GM04504 (cell line): ENCODE measurements around the gene FAM13C.
"Not testable (repeated sequence)": the region's sequence is repeated elsewhere in the genome, so short reads cannot be mapped to it uniquely, and the experiment has no call there.

Experiments
- DNase-seq: peaks from one replicate; pipeline ENCODE4 v3.0.0-alpha.2; 2012; ENCODE audit warnings: low read depth

FAM13C gene

GRCh38 chr10:59276133-59276532 lies 86.2 kb downstream of the FAM13C start:
- DNase-seq: no peak

- DNase-seq: no peak
Measured at GRCh38 chr10:59273445-59273844, 88.9 kb downstream of the FAM13C start.

- no peak for DNase-seq
Measured at GRCh38 chr10:59272061-59272460, 90.3 kb downstream of the FAM13C start.

DNA sequence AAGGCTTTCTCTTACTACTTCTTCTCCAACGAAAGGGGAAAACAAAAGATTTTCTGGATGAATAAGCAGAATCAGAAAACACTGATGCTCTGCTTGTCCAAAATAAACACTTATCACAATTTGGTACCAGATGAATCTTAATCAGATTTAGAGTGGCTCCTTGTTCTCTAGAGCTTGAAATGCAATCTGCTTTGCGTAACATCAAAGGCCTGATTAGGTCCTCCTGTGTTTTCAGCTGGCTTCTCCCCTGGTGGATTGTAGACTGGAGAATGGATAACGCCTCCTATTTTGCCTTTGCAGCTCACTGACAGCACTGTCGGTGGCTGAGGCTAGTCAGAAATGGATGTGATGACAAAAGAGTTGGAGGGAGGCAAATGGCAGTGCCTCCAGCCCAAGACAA lies 91.2 kb downstream of the FAM13C start:
- DNase-seq: no peak

GRCh38 chr10:59270492-59270891 lies 91.9 kb downstream of the FAM13C start:
- DNase-seq: no peak

GRCh38 chr10:59269651-59270050 lies 92.7 kb downstream of the FAM13C start:
- no peak for DNase-seq

- no peak for DNase-seq
Measured at GRCh38 chr10:59268460-59268859, 93.9 kb downstream of the FAM13C start.

DNA sequence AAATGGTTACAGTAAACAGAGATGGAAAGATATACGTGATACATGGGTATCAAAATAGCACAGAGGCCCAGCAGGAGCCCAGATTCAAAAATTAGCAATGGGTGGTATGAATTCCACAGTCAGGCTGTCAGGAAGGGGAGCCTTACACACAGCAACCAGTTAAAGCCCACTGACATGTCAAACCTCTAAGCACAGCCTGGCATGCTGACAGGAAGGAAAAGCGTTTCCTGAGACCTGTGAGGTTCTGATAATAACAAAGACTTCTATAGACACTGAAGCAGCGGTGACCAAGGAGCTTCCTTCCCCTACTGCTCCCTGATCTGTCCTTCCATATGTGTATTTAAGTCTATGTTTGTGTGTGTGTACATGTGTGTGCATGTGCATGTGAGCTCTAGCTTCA lies 96.0 kb downstream of the FAM13C start:
- no peak for DNase-seq

GRCh38 chr10:59265141-59265540 lies 97.2 kb downstream of the FAM13C start:
- DNase-seq: no peak

DNA sequence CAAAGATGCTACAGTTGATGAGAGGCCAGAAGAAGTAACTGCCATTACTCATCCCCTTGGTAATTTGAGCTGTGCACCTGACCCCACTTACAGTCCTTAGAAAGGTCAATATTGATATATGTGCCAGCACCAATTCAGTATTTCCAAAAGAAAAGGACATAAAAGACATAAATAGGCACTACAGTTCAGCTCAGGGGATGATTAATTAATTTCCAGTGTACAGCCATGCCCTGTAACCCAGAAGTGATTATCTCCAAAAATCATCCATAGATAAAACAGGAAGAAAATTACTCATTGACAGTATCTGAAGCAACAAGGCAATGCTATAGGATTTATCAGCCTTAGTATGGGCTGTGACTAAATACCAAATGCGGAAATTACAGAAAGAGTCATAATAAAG lies 103.5 kb downstream of the FAM13C start:
- no peak for DNase-seq

- no peak for DNase-seq
Measured at GRCh38 chr10:59257224-59257623, 105.1 kb downstream of the FAM13C start.

DNA sequence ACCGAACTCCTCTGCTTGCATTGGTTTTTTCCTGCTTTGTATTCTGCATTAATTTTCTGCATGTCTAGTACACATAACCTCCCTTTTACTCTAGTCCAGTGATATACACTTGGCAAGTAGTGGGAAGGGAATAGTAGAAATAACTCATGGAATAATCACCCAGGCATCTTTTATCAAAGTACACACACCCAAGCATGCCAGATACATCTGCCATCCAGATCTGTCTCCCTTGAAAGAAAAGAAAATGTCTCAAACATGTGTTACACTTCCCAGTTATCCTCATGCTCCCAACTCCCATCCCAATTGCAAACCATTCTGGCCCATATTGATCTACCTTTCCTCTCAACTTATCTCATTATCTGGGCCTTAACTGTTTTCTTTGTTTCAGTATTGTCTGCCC lies 106.9 kb downstream of the FAM13C start:
- DNase-seq: no peak

DNA sequence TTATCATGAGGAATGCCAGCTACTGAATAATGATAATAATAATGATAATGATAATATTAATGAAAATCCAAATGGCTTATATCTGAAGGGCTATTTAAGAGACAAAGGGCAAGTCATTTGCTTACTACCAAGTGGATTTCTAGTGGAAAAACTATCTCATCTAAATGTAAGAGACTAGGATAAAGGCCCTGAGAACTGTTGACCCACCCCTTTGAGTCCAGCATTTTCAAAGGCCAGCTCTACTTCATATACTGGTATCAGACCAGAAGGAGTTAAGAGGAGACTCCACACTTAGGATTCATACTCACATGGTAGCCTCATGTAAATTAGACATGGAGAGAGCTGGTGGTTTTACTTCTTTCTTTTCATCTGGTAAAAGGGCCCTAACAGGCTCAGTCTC lies 109.9 kb downstream of the FAM13C start:
- DNase-seq: no peak

DNA sequence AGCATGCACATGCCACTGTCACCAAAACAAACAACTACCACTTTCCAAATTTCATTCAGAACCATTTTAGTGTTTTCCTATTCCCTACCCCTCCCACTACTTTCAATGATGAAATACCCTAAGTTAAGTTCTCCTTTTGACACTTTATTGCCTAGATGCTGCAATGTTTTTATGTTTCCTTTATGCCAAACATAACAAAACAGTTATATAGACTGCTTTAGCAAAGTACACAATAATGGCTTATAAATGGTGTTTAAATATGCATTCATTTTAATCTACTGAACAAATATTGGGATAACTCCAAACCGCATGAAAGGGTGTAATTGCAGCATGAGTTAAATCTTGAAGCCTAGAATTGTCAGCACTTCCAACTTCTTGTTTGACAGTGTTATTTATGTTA lies 116.7 kb downstream of the FAM13C start:
- no peak for DNase-seq

GRCh38 chr10:59244871-59245270 lies 117.5 kb downstream of the FAM13C start:
- no peak for DNase-seq

DNA sequence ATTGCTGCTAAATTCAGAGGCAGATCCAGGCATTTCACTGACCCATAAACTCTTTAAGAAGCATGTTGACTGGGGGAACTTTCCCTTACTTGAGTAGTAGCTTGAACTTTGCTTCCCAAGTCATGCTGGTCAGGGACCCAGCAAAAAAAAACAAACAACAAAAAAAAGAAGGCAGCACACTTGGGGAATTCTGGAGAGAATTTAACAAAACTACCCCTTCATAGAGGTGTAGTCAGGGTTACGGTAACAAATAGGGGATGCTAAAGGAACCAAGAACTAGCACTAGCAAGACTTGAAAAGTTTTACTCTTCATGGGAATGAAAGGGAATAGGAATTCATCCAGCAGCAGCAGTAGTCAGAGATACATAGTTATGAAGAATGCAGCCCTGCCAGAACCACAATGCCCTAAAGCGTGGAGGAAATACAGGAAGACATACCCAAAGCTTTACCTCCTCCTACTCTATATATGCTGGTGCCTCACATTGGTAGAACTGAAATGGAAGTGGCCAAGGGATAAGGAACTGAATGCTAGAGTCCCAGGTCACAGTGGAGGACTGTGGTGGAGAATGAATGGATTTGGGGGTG lies 118.6 kb downstream of the FAM13C start:
- no peak for DNase-seq

GRCh38 chr10:59242991-59243390 lies 119.4 kb downstream of the FAM13C start:
- DNase-seq: no peak

DNA sequence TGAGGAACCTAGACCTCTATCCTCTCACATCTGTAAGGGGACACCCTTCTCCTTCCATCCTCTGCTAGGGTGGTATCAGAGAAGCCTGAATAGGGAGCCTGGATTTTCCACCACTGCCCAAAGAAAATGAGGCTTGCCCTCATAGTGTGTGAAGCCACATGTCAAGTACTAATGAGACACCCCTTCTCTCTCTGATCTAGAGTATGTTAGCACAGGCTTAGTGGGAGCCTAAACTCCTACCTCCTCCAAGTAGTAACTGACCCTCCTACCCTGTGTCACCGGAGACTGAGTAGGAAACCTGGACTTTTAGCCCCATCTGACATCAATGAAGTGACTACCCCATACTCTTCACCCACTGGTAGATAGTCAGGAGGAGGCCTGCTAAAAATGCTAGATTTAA lies 120.3 kb downstream of the FAM13C start:
- no peak for DNase-seq

GRCh38 chr10:59240582-59241183 lies 121.7 kb downstream of the FAM13C start:
- DNase-seq: peak; percentile 13

GRCh38 chr10:59239108-59239507 lies 123.2 kb downstream of the FAM13C start:
- not testable (repeated sequence) for DNase-seq

GRCh38 chr10:59237775-59238174 lies 124.6 kb downstream of the FAM13C start:
- DNase-seq: no peak

DNA sequence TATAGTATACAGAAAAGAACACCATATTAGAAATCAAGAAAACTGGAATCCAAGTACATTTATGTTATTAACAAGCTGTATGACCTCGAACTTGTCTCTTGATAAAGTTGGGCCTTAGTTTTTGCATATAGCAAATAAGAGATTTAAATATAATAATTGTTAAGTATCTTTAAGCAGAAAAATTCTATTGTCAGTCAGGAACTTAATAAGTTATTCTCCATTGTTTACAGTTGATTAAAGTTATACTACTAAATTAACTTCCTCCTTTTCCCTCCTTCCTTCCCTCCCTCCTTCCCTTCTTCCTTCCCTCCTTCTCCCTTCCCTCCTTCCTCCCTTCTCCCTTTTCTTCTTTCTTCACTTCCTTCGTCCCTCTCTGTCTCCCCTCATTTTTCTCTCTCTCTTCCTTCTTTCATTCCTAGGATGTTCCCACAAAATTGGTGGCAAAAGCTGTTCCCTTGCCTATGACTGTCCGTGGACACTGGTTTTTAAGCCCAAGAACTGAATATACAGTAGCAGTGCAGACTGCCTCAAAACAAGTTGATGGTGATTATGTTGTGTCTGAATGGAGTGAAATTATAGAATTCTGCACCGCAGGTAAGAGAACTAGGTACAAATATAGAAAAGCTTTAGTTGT lies 126.2 kb downstream of the FAM13C start:
- no peak for DNase-seq

DNA sequence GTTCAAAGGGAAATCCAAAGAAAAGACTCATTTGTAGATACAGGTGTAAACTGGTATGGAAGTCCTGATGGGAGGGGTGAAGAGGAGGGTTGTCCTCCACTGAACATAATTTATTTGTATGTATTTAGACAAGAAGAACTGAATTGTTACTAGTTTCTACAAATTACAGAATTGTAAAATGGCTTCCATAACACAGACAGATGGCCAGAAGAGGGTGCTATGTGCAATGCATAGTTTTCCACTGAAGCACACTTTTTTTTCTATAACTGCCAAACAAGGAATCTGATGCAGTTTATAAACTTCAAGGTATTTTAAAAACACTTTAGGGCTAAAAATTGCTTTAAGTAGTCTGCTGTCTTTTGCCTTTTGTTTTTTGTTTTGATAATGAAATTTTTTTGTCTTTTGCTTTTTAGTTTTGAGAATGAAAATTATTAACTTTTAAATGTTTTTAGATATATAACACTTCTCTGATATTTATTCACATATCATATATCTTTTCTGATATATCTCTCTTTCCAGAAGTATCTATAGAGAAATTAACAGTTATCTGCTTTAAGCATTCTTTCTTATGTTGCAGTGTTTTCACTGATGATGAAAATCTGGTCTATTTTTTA lies 127.4 kb downstream of the FAM13C start:
- peak; percentile 3 for DNase-seq
